ENCODE data around the gene MSL1.
A peak's percentile ranks its signal among the peaks of the same experiment; 100 is the strongest.

The MSL1 gene

DNA sequence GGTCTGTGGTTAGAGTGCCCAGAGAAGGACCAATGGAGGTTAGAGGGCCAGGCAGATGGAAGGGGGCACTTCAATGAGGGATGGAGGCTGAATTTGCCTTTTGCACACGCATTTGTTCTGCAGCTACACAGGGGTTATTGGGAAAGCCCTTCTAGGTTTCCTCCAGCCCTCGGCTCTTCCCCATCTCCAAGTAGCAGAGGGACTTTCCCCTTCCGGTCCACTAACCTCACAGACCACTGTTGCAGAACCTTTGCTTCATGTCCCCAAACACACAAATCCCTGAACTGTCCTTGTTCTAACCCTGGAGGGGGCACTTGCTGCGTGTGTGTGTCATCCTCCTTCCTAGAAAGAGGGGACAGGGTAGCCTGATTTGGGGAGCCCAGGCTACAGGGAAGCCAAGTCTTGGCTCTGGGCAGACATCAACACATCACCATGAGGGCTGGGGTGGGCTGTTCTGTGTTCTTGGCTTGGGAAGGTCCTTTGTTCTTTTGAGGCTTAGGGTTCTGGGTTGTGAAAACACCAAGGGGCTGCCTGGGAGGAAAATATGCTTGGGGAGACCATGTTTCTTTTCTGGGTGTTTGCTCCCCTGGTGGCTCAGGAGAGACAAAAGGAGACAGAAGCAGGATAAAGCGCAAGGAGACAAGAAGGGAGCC lies 14.1 kb upstream of the MSL1 start:
- Histone ChIP-seq H3K79me2 (ENCODE audit: control insufficient read depth, insufficient read depth, low read length, unreplicated experiment) (no peaks in the 10 kb centered on the region), H3K27ac (ENCODE audit: low read depth, low read length) (peak overlapping the region; percentile 54; the same call in 1 of the 2 replicates), H3K4me1 (ENCODE audit: control insufficient read depth, insufficient read depth, low read length, unreplicated experiment) (peaks cover 57% of the 10 kb centered on the region), H3K4me3 (ENCODE audit: low read depth, low read length) (peak overlapping the region; percentile 30; the same call in 1 of the 2 replicates), H3K27me3 (ENCODE audit: insufficient read depth, low read length) (no peaks in the 10 kb centered on the region), H3K36me3 (ENCODE audit: insufficient read depth, low read length) (no peaks in the 10 kb centered on the region), H2AFZ (ENCODE audit: low read length, unreplicated experiment) (no peak overlapping the region)

- no peak overlapping the region for H3K4me3 ChIP-seq (ENCODE audit: low read depth, low read length)
- peaks cover 60% of the 10 kb centered on the region for H3K4me1 ChIP-seq (ENCODE audit: control insufficient read depth, insufficient read depth, low read length, unreplicated experiment)
- H3K36me3 ChIP-seq (ENCODE audit: insufficient read depth, low read length), result no peaks in the 10 kb centered on the region
- peak overlapping the region; percentile 84 for H3K27ac ChIP-seq (ENCODE audit: low read depth, low read length)
- H3K27me3 ChIP-seq (ENCODE audit: insufficient read depth, low read length), result no peaks in the 10 kb centered on the region
- no peaks in the 10 kb centered on the region for H3K79me2 ChIP-seq (ENCODE audit: control insufficient read depth, insufficient read depth, low read length, unreplicated experiment)
- no peak overlapping the region for H2AFZ ChIP-seq (ENCODE audit: low read length, unreplicated experiment)
Measured at GRCh38 chr17:40108970-40109824, 12.6 kb upstream of the MSL1 start.

DNA sequence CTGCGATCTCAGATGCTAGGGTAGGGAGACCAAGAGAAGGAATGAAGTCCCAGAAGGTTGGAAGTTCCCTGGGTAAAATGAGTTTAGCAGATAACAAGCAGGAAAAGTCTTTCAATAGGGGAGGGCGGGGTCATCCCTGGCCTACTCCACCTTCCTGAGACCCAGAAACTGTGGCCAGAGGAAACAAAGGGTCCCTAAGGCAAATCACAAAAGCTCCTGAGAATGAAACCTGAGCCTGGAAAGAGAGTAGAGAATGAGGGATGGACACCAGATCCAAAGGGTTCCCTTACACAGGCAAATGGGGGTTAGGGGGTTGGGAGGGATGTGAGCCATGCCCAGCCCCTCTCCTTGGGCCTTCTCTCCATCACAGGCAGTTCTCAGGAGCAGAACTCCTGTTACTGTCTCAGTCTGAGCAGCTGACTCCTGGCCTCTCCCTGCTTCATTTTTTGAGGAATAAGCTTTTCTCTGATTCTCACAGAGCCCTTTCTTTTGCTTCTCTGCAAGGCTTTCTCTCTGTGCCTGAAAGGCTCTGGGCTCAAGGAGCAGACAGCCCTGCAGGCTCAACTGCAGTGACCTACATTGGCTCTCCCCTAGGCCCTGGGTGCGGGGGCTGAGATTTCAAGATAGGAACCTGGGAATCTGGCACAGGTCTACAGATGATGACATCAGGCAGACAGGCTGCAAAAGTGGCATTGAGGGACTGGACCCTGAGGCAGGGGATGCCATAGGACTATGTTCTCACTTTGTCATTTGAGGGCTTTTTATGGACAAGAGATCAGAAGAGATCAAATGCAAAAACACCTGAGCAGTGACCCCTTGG lies 11.5 kb upstream of the MSL1 start:
- Histone ChIP-seq H3K27ac (ENCODE audit: low read depth, low read length) (peak overlapping the region; percentile 84), H3K79me2 (ENCODE audit: control insufficient read depth, insufficient read depth, low read length, unreplicated experiment) (no peaks in the 10 kb centered on the region), H3K4me1 (ENCODE audit: control insufficient read depth, insufficient read depth, low read length, unreplicated experiment) (peaks cover 66% of the 10 kb centered on the region), H3K36me3 (ENCODE audit: insufficient read depth, low read length) (no peaks in the 10 kb centered on the region), H2AFZ (ENCODE audit: low read length, unreplicated experiment) (no peak overlapping the region), H3K4me3 (ENCODE audit: low read depth, low read length) (peak overlapping the region; percentile 36), H3K27me3 (ENCODE audit: insufficient read depth, low read length) (no peaks in the 10 kb centered on the region)

DNA sequence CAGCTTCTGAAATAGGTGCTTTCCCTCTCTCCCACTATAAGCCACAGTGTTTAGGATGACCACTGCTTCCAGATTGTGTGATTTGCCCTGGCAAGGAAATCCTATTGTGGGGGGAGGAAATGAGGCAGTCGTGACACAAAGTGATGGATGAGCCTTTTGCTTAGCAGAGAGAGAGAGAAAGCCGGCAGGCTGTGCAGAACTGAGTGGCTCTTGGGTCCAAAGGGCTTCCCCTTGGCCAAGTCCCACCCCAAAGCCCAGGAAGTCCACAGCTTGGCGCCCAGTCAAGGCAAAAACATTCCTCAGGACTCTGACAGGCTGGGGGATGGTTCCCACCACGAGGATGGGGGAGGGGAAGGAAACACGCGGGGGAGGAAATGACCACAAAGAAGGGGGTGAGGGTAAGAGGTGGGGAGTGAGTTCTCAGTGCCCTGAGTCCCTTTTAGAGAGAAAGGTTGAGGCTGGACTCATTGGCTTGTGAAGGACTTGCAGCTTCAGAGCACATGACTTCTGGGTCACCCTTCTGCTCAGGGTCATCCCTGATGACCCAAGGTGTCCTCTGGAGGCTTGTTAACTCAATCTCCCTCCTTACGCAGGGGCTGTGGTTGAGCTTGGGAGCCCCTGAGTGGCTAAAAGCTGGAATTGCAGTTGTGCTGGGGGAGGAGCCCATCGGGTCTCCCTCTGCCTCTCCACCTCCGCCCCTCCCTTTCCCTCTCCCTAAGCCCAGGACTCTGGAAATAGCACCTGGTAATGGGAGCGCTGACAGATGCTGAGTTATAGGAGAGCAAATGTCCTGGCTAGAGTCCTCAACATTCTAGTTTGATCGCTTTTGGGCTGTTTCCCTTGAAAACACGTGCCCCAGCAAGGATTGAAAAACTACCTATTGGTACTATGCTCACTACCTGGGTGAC lies 10.3 kb upstream of the MSL1 start:
- Histone ChIP-seq H3K4me1 (ENCODE audit: control insufficient read depth, insufficient read depth, low read length, unreplicated experiment) (peaks cover 66% of the 10 kb centered on the region), H3K27ac (ENCODE audit: low read depth, low read length) (peak overlapping the region; percentile 84), H3K27me3 (ENCODE audit: insufficient read depth, low read length) (no peaks in the 10 kb centered on the region), H3K79me2 (ENCODE audit: control insufficient read depth, insufficient read depth, low read length, unreplicated experiment) (no peaks in the 10 kb centered on the region), H2AFZ (ENCODE audit: low read length, unreplicated experiment) (peak overlapping the region; percentile 62), H3K4me3 (ENCODE audit: low read depth, low read length) (peak overlapping the region; percentile 36), H3K36me3 (ENCODE audit: insufficient read depth, low read length) (no peaks in the 10 kb centered on the region)

DNA sequence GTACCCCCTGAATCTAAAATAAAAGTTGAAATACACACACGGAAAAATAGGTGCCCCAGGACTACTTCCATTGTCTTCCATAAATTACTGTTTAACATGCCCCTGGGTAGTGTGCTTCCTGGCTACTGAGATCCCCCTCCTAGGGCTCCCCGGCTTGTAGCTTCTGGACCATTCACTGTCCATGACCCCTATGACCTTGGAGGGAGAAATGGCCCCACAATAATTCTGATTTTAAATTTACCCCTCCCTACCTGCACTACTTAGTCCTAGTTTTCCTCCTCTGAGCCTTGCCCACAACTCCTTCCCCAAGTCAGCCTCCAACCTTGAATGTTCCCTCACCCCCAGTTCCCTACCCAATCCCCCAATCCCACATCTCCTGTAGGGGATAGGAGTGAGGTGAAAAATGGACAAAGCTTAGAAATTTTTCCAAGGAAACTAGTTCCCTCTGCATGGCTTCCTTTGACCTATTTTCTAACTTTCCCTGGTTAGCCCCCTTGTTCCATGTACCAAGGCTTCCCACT lies 9.5 kb upstream of the MSL1 start:
- Histone ChIP-seq H3K4me1 (ENCODE audit: control insufficient read depth, insufficient read depth, low read length, unreplicated experiment) (peaks cover 65% of the 10 kb centered on the region), H2AFZ (ENCODE audit: low read length, unreplicated experiment) (peak overlapping the region; percentile 62), H3K36me3 (ENCODE audit: insufficient read depth, low read length) (no peaks in the 10 kb centered on the region), H3K79me2 (ENCODE audit: control insufficient read depth, insufficient read depth, low read length, unreplicated experiment) (no peaks in the 10 kb centered on the region), H3K27me3 (ENCODE audit: insufficient read depth, low read length) (no peaks in the 10 kb centered on the region), H3K4me3 (ENCODE audit: low read depth, low read length) (peak overlapping the region; percentile 67), H3K27ac (ENCODE audit: low read depth, low read length) (peak overlapping the region; percentile 84)

- Histone ChIP-seq H2AFZ (ENCODE audit: low read length, unreplicated experiment) (peak overlapping the region; percentile 62), H3K4me1 (ENCODE audit: control insufficient read depth, insufficient read depth, low read length, unreplicated experiment) (peaks cover 60% of the 10 kb centered on the region), H3K27me3 (ENCODE audit: insufficient read depth, low read length) (no peaks in the 10 kb centered on the region), H3K79me2 (ENCODE audit: control insufficient read depth, insufficient read depth, low read length, unreplicated experiment) (no peaks in the 10 kb centered on the region), H3K36me3 (ENCODE audit: insufficient read depth, low read length) (no peaks in the 10 kb centered on the region), H3K4me3 (ENCODE audit: low read depth, low read length) (peak overlapping the region; percentile 67), H3K27ac (ENCODE audit: low read depth, low read length) (peak overlapping the region; percentile 84)
Measured at GRCh38 chr17:40112718-40113109, 9.1 kb upstream of the MSL1 start.

GRCh38 chr17:40113110-40113906 lies 8.5 kb upstream of the MSL1 start:
- H3K4me1 ChIP-seq (ENCODE audit: control insufficient read depth, insufficient read depth, low read length, unreplicated experiment), result peaks cover 56% of the 10 kb centered on the region
- peak overlapping the region; percentile 67 for H3K4me3 ChIP-seq (ENCODE audit: low read depth, low read length)
- peak overlapping the region; percentile 62 for H2AFZ ChIP-seq (ENCODE audit: low read length, unreplicated experiment)

GRCh38 chr17:40113907-40114245 lies 7.9 kb upstream of the MSL1 start:
- Histone ChIP-seq H3K27ac (ENCODE audit: low read depth, low read length) (peak overlapping the region; percentile 84), H3K27me3 (ENCODE audit: insufficient read depth, low read length) (no peaks in the 10 kb centered on the region), H3K36me3 (ENCODE audit: insufficient read depth, low read length) (no peaks in the 10 kb centered on the region), H3K4me1 (ENCODE audit: control insufficient read depth, insufficient read depth, low read length, unreplicated experiment) (peaks cover 50% of the 10 kb centered on the region), H3K4me3 (ENCODE audit: low read depth, low read length) (peak overlapping the region; percentile 67), H2AFZ (ENCODE audit: low read length, unreplicated experiment) (peak overlapping the region; percentile 7), H3K79me2 (ENCODE audit: control insufficient read depth, insufficient read depth, low read length, unreplicated experiment) (no peaks in the 10 kb centered on the region)

More at GRCh38 chr17:40113110-40113906, 8.5 kb upstream of the MSL1 start:
- Histone ChIP-seq H3K79me2 (ENCODE audit: control insufficient read depth, insufficient read depth, low read length, unreplicated experiment) (no peaks in the 10 kb centered on the region), H3K27ac (ENCODE audit: low read depth, low read length) (peak overlapping the region; percentile 84), H3K27me3 (ENCODE audit: insufficient read depth, low read length) (no peaks in the 10 kb centered on the region), H3K36me3 (ENCODE audit: insufficient read depth, low read length) (no peaks in the 10 kb centered on the region)

DNA sequence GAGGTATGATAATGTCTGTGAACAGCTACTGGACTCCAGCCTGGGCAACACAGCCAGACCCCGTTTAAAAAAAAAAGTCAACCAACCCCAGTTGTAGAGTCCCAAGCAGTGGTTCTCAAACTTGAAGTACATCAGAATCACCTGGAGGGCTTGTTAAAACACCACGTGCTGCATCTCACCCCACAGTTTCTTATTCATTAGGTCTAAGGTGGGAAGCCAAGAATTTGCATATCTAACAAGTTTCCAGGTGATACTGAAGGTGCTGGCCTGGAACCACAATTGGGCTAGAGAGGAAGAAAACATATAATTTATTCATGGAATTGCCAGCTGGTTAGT lies 6.7 kb upstream of the MSL1 start:
- H2AFZ ChIP-seq (ENCODE audit: low read length, unreplicated experiment), result no peak overlapping the region
- H3K36me3 ChIP-seq (ENCODE audit: insufficient read depth, low read length), result no peaks in the 10 kb centered on the region
- H3K4me1 ChIP-seq (ENCODE audit: control insufficient read depth, insufficient read depth, low read length, unreplicated experiment), result peaks cover 45% of the 10 kb centered on the region
- H3K4me3 ChIP-seq (ENCODE audit: low read depth, low read length), result no peak overlapping the region
- no peak overlapping the region for H3K27ac ChIP-seq (ENCODE audit: low read depth, low read length)
- H3K27me3 ChIP-seq (ENCODE audit: insufficient read depth, low read length), result no peaks in the 10 kb centered on the region
- H3K79me2 ChIP-seq (ENCODE audit: control insufficient read depth, insufficient read depth, low read length, unreplicated experiment), result peaks cover 4% of the 10 kb centered on the region

Measured in ACC112 (cell line).